ENCODE results near the gene ABLIM1. TPM values are rescaled to one million over a fixed set of nuclear protein-coding genes. Genes with fewer than 3 reads are reported as not detected.

ABLIM1 gene
- total RNA-seq, 4 donors from 2014 or later: 84.7 to 203 (median 150) TPM

DNA sequence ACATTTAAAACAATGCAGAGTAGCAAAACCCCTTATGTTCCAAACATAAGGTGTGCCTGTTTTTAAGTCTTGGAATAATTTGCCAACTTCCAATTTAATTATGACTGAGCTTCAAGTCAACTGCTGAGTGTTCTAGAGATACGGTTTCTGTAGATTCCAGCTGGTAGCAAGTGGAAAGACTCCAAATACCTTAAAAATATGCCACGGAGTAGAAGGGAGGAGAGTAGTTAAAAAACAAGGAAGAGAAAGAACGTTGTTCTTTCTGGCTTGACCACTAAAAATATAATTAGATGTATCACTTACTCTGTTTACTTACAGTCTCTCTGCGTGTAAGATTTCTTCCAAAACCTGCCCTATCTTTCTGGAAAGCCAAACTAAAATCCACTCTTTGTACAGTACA is 24.5 kb upstream of the ABLIM1 start:
- peak in 1 of 2 donors; percentile 51 for ATAC-seq
- Histone ChIP-seq H3K4me1 (peaks cover 8 to 46% of the 10 kb centered on the region in 2 donors), H3K27ac (peak overlapping the region; percentile 74 to 83 (median 76)), H3K27me3 (no peaks in the 10 kb centered on the region), H3K36me3 (no peaks in the 10 kb centered on the region), H3K4me3 (peak overlapping the region; percentile 23 to 47 (median 36)), H3K9me3 (no peaks in the 10 kb centered on the region)
- in situ Hi-C loops (cut with MboI; ENCODE audit: low sequenced_read_pairs in 4 of 4) (no loop called here), intact Hi-C loops (cut with DNase I; ENCODE audit: low total_unique reads) (loop anchor here (5.0 kb wide), 2 partner anchors 50 to 130 kb away; no protein-coding TSS in a partner anchor)
- no peak for DNase-seq
- TF ChIP-seq POLR2A (IDR thresholded peaks at IDR 0.05): no peak
- TF ChIP-seq, protein P1, sequence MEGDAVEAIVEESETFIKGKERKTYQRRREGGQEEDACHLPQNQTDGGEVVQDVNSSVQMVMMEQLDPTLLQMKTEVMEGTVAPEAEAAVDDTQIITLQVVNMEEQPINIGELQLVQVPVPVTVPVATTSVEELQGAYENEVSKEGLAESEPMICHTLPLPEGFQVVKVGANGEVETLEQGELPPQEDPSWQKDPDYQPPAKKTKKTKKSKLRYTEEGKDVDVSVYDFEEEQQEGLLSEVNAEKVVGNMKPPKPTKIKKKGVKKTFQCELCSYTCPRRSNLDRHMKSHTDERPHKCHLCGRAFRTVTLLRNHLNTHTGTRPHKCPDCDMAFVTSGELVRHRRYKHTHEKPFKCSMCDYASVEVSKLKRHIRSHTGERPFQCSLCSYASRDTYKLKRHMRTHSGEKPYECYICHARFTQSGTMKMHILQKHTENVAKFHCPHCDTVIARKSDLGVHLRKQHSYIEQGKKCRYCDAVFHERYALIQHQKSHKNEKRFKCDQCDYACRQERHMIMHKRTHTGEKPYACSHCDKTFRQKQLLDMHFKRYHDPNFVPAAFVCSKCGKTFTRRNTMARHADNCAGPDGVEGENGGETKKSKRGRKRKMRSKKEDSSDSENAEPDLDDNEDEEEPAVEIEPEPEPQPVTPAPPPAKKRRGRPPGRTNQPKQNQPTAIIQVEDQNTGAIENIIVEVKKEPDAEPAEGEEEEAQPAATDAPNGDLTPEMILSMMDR (IDR thresholded peaks at IDR 0.05 in 4 of 5, conservative IDR thresholded peaks at IDR 0.05 in 1 of 5): no peak

DNA sequence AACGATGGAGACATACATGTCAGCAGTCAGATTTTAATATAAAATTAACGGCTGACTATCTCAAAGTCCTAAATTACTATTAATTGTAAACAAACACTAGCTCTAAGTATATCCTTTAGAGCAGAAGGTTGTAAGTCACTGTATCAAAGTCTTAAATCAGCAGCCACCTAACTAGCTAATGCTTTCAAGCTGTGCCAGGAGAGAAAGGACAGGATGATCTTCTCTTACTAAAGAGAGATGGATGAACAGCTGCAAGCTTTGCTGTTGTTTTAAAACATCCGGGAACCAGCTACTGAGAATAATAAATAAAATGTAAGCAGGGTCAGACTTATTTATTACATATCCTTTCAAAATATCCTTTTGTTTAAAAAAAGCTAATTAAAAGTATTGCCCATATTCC is 24.0 kb upstream of the ABLIM1 start:
- Histone ChIP-seq H3K4me1 (peaks cover 8 to 46% of the 10 kb centered on the region in 2 donors), H3K36me3 (no peaks in the 10 kb centered on the region), H3K27me3 (no peaks in the 10 kb centered on the region), H3K27ac (peak overlapping the region; percentile 74 to 83 (median 76)), H3K9me3 (no peaks in the 10 kb centered on the region), H3K4me3 (peak overlapping the region; percentile 27 to 47 (median 36))
- DNase-seq: no peak
- intact Hi-C loops (cut with DNase I; ENCODE audit: low total_unique reads): loop anchor here (5.0 kb wide), 2 partner anchors 50 to 130 kb away; no protein-coding TSS in a partner anchor
- TF ChIP-seq POLR2A (IDR thresholded peaks at IDR 0.05): no peak
- TF ChIP-seq, protein P1 (IDR thresholded peaks at IDR 0.05 in 4 of 5, conservative IDR thresholded peaks at IDR 0.05 in 1 of 5): no peak
- in situ Hi-C loops (cut with MboI; ENCODE audit: low sequenced_read_pairs in 4 of 4): no loop called here
- peak; percentile 69 to 84 for ATAC-seq

DNA sequence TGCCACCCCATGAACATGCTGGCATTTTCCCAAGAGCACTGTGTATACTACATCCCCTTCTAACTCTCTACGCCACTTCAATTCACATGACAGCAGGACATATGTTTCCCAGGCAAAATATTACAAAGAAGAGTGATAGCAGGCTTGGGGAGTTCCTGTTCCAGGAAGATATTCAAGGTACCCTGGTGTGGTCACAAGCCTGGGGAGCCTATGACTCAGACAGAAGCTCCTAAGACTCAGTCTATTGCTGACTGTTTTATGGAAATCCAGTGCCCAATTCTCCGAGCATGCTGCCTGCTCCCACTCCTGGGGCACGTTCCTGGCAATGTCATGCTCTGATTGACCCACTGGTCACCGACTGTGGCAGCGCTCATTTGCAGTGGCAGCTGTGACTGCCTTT is 23.5 kb upstream of the ABLIM1 start:
- Histone ChIP-seq H3K4me3 (peak overlapping the region; percentile 22 to 47 (median 34)), H3K4me1 (peaks cover 8 to 42% of the 10 kb centered on the region in 2 donors), H3K36me3 (no peaks in the 10 kb centered on the region), H3K27me3 (no peaks in the 10 kb centered on the region), H3K9me3 (no peaks in the 10 kb centered on the region), H3K27ac (peak overlapping the region; percentile 74 to 83 (median 76))
- intact Hi-C loops (cut with DNase I; ENCODE audit: low total_unique reads) (loop anchor here (5.0 kb wide), 2 partner anchors 49 to 129 kb away; no protein-coding TSS in a partner anchor), in situ Hi-C loops (cut with MboI; ENCODE audit: low sequenced_read_pairs in 4 of 4) (no loop called here)
- DNase-seq (peak; percentile 20 to 30), ATAC-seq (peak; percentile 53 to 60)
- TF ChIP-seq, protein P1 (IDR thresholded peaks at IDR 0.05 in 4 of 5, conservative IDR thresholded peaks at IDR 0.05 in 1 of 5): no peak
- no peak for TF ChIP-seq POLR2A (IDR thresholded peaks at IDR 0.05)

DNA sequence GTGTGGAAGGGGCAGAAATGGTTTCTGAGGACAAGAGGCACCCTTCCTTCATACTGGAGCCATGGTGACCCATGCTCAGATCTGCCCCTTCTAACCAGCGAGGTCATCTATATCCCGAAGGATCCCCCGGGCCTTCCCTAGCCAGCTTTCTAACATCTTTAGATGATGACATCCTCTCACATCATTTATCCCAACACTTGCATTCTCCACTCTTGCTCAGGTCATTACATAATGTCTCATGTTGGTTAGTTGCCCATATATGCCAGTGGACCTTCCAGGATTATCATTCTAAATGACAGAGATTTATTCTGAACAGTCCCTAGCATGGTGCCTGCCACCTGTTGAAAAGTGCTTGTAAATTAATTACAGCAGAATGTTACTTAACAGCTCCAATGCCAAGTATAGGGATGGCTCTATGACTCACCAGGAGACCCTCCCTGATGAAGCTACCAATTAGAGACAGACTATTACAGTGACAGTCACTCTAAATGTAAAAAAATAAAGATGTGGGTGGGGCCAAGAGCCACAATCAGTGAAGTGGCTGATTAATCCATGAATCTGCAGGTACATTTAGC is 22.6 kb upstream of the ABLIM1 start:
- Histone ChIP-seq H3K4me1 (peaks cover 4 to 36% of the 10 kb centered on the region in 2 donors), H3K27ac (peak overlapping the region; percentile 74 to 83 (median 76)), H3K9me3 (no peaks in the 10 kb centered on the region), H3K4me3 (peak overlapping the region in 2 of 4 donors; percentile 2 to 47), H3K27me3 (no peaks in the 10 kb centered on the region), H3K36me3 (no peaks in the 10 kb centered on the region)
- DNase-seq (no peak), ATAC-seq (no peak)
- intact Hi-C loops (cut with DNase I; ENCODE audit: low total_unique reads): loop anchor here (5.0 kb wide), 2 partner anchors 48 to 128 kb away; no protein-coding TSS in a partner anchor
- in situ Hi-C loops (cut with MboI; ENCODE audit: low sequenced_read_pairs in 4 of 4): no loop called here
- TF ChIP-seq, protein P1 (IDR thresholded peaks at IDR 0.05 in 4 of 5, conservative IDR thresholded peaks at IDR 0.05 in 1 of 5): no peak
- TF ChIP-seq POLR2A (IDR thresholded peaks at IDR 0.05): no peak
